SJSA1 (cell line): ENCODE results near the gene PLEKHA1. TPM values are rescaled to one million over a fixed set of nuclear protein-coding genes. Genes with fewer than 3 reads are reported as not detected.

Experiments used
- DNase-seq, 2 experiments: peaks; one replicate each; pipeline ENCODE4 v3.0.0-alpha.2; 2015 to 2020; ENCODE audit warnings: low spot score in 2 of 2, low read depth in 1 of 2
- H3K27ac ChIP-seq: fragments of 250-450 bp; sonication (Bioruptor Pico); 2 replicates; pipeline ENCODE4 v1.5.1; 2020; ENCODE audit warnings: mild to moderate bottlenecking, moderate library complexity
- H3K27me3 ChIP-seq: fragments of 250-450 bp; sonication (Bioruptor Pico); replicated peaks from 2 replicates; pipeline ENCODE4 v1.5.1; 2020; ENCODE audit warnings: mild to moderate bottlenecking, moderate library complexity
- H3K36me3 ChIP-seq: fragments of 250-450 bp; sonication (Bioruptor Pico); 2 replicates; pipeline ENCODE4 v1.5.1; 2020; ENCODE audit warnings: mild to moderate bottlenecking
- H3K4me1 ChIP-seq: fragments of 250-450 bp; sonication (Bioruptor Pico); replicated peaks from 2 replicates; pipeline ENCODE4 v1.6.1; 2021; ENCODE audit warnings: mild to moderate bottlenecking
- H3K4me3 ChIP-seq: fragments of 250-450 bp; sonication (Bioruptor Pico); 2 replicates; pipeline ENCODE4 v1.5.1; 2020; ENCODE audit warnings: mild to moderate bottlenecking
- H3K9me3 ChIP-seq: fragments of 250-450 bp; sonication (Bioruptor Pico); replicated peaks from 2 replicates; pipeline ENCODE4 v1.5.1; 2020; ENCODE audit warnings: mild to moderate bottlenecking
- total RNA-seq: library from RNA; depleted of rRNA; stranded (reverse); fragments of >200 nt; shearing (Covaris generic); gene quantifications from 2 replicates; pipeline ENCODE4 v1.2.3, GENCODE V29; 2014

PLEKHA1 gene
- total RNA-seq, 1 experiment from 2014 or later = 23.5 TPM

DNA sequence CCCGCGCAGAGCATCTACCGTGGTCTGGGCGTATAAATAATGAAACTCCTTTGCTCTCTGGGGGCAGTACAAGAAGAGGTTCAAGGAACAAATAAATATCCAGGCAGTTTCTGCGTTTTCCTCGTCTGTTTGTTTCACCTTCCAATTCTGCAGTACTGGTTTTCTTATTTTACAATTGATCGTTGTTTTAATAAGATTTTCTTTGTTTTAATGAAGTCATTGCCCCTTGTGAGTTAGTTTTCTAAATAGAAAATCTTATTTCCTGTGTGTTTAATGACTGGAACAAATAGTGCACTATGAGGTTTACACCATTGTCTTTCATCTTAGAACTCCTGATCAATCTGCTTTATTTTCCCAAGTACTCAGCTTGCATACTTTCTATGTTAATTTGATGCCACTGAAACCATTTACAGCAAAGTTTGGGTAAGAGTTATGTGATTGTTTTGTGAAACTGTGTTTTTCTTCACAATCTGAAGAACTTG is 1.2 kb downstream of the PLEKHA1 start:
- no peak for DNase-seq
- Histone ChIP-seq H3K36me3 (peaks cover 5% of the 10 kb centered on the region), H3K4me3 (peak overlapping the region; percentile 91), H3K9me3 (no peaks in the 10 kb centered on the region), H3K27ac (no peak overlapping the region), H3K27me3 (no peaks in the 10 kb centered on the region), H3K4me1 (peaks cover 9% of the 10 kb centered on the region)

DNA sequence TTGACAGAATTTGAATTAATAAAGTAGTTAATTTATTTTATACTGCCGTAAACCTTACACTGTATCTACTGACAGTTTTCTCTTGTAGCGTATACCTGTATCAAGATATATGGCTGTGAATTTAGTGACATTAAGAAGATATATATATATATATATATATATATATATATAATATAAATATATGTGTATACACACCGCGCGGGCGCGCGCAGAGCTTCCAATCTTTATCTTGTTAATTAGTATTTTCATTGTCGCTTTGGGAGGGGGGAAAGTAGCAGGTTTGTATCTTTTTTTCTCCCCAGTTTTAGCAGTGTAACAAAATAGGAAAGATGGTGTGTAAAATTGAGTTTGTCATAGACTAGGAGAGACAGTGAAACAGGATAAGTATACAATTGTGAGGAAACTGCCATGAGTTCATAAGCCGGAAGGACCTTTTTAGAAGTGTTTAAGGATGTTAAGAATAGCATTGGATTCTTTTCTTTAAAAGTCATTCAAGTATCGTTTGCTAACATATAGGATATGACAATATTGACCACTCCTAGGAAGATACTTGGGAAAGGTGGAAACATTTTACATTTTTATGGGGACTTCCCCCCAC is 2.0 kb downstream of the PLEKHA1 start:
- Histone ChIP-seq H3K4me3 (no peak overlapping the region), H3K9me3 (no peaks in the 10 kb centered on the region), H3K4me1 (peaks cover 9% of the 10 kb centered on the region), H3K27ac (no peak overlapping the region), H3K36me3 (peaks cover 5% of the 10 kb centered on the region), H3K27me3 (no peaks in the 10 kb centered on the region)
- DNase-seq = no peak

- Histone ChIP-seq H3K4me1 (peaks cover under 1% of the 10 kb centered on the region), H3K27me3 (no peaks in the 10 kb centered on the region), H3K36me3 (peaks cover 5% of the 10 kb centered on the region), H3K9me3 (no peaks in the 10 kb centered on the region), H3K4me3 (no peak overlapping the region), H3K27ac (no peak overlapping the region)
- DNase-seq = no peak
Measured at GRCh38 chr10:122379041-122379440, 4.5 kb downstream of the PLEKHA1 start.

DNA sequence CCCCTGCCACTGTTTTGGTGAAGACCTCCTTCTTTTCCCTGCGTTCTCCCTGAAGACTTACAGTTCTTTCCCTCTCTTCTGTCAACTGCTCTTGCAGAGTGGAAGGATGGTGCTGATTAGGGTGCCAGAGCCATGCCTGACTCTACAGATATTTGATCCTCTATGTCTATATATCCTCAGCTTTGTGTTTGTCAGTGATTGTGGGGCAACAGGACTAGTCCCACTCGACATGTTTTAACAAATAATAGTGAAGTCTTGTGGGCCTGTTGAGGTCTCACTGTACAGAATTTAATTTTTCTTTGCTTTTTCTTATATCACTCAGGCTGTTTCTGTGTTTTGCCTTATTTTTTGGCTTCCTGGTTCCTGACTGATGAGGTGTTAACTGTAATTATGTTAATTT is 5.0 kb downstream of the PLEKHA1 start:
- H3K4me3 ChIP-seq = no peak overlapping the region
- no peaks in the 10 kb centered on the region for H3K9me3 ChIP-seq
- no peaks in the 10 kb centered on the region for H3K27me3 ChIP-seq
- peaks cover 5% of the 10 kb centered on the region for H3K36me3 ChIP-seq
- DNase-seq = no peak
- H3K27ac ChIP-seq = no peak overlapping the region
- no peaks in the 10 kb centered on the region for H3K4me1 ChIP-seq

- no peak overlapping the region for H3K4me3 ChIP-seq
- H3K27ac ChIP-seq = no peak overlapping the region
- DNase-seq = no peak
- H3K9me3 ChIP-seq = no peaks in the 10 kb centered on the region
- no peaks in the 10 kb centered on the region for H3K27me3 ChIP-seq
- H3K4me1 ChIP-seq = 0 out of 2 replicates have a peak, but pooled peaks cover under 1% of the 10 kb centered on the region
- H3K36me3 ChIP-seq = no peaks in the 10 kb centered on the region
Measured at GRCh38 chr10:122380703-122381102, 6.2 kb downstream of the PLEKHA1 start.

DNA sequence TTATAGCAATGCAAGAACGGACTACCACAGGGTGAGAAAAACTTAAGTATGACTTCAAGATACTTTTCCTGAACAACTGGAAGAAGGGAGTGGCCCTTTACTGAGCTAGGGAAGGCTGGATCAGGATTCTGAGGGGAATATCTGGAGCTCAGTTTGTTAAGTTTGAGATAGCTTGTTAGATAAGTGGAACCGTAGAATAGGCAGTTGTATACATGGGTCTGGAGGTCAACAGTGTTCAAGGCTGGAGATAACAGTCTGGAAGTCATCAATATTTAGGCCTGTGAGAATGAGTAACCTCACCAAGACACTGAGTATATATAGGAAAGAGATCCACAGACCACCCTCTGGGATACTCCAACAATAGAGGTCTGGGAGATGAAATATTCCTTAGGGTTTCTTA is 7.2 kb downstream of the PLEKHA1 start:
- H3K27me3 ChIP-seq = no peaks in the 10 kb centered on the region
- 0 out of 2 replicates have a peak, but pooled peaks cover 4% of the 10 kb centered on the region for H3K4me1 ChIP-seq
- H3K27ac ChIP-seq = no peak overlapping the region
- no peak for DNase-seq
- H3K9me3 ChIP-seq = no peaks in the 10 kb centered on the region
- H3K4me3 ChIP-seq = no peak overlapping the region
- no peaks in the 10 kb centered on the region for H3K36me3 ChIP-seq

DNA sequence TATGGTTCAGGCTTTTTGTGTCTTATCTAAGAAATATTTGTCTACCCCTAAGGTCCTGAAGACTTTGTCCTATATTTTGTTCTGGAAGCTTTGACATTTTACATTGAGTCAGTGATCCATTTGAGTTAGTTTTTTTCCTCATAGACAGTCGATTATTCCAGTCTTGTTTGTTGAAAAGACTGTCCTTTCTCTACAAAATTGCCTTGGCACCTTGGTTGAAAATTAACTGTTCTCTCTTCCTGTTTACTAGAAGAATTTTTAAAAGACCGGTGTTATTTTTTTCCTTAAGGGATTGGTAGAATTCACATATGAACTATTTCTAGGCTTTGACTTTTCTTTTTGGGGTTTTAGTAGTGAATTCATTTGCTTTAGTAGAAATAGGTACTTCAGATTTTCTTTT is 12.0 kb downstream of the PLEKHA1 start:
- Histone ChIP-seq H3K27me3 (no peaks in the 10 kb centered on the region), H3K4me1 (0 out of 2 replicates have a peak, but pooled peaks cover 4% of the 10 kb centered on the region), H3K27ac (no peak overlapping the region), H3K36me3 (no peaks in the 10 kb centered on the region), H3K9me3 (no peaks in the 10 kb centered on the region), H3K4me3 (no peak overlapping the region)
- DNase-seq = no peak

GRCh38 chr10:122387572-122387971 is 13.1 kb downstream of the PLEKHA1 start:
- Histone ChIP-seq H3K9me3 (no peaks in the 10 kb centered on the region), H3K4me1 (0 out of 2 replicates have a peak, but pooled peaks cover 4% of the 10 kb centered on the region), H3K4me3 (no peak overlapping the region), H3K36me3 (no peaks in the 10 kb centered on the region), H3K27ac (no peak overlapping the region), H3K27me3 (no peaks in the 10 kb centered on the region)
- no peak for DNase-seq

GRCh38 chr10:122388287-122388997 is 13.9 kb downstream of the PLEKHA1 start:
- Histone ChIP-seq H3K4me3 (no peak overlapping the region), H3K4me1 (0 out of 2 replicates have a peak, but pooled peaks cover 4% of the 10 kb centered on the region), H3K27ac (no peak overlapping the region), H3K36me3 (no peaks in the 10 kb centered on the region; the same call in 1 of the 2 replicates), H3K27me3 (no peaks in the 10 kb centered on the region), H3K9me3 (no peaks in the 10 kb centered on the region)
- no peak for DNase-seq

DNA sequence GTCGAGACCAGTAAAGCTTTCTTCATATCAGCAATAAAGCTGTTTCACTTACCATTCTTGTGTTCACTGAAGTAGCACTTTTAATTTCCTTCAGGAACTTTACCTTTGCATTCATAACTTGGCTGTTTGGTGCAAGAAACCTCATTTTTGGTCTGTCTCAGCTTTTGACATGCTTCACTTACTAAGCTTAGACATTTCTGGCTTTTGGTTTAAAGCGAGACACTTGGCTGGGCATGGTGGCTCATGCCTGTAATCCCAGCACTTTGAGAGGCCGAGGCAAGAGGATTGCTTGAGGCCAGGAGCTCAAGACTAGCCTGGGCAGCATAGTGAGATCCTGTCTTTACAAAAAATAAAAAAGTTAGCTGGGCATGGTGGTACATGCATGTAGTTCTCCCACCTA is 15.8 kb downstream of the PLEKHA1 start:
- H3K27ac ChIP-seq = no peak overlapping the region
- H3K4me1 ChIP-seq = 0 out of 2 replicates have a peak, but pooled peaks cover 4% of the 10 kb centered on the region
- H3K9me3 ChIP-seq = no peaks in the 10 kb centered on the region
- no peak overlapping the region for H3K4me3 ChIP-seq
- no peak for DNase-seq
- peaks cover 7% of the 10 kb centered on the region; the same call in 1 of the 2 replicates for H3K36me3 ChIP-seq
- no peaks in the 10 kb centered on the region for H3K27me3 ChIP-seq

DNA sequence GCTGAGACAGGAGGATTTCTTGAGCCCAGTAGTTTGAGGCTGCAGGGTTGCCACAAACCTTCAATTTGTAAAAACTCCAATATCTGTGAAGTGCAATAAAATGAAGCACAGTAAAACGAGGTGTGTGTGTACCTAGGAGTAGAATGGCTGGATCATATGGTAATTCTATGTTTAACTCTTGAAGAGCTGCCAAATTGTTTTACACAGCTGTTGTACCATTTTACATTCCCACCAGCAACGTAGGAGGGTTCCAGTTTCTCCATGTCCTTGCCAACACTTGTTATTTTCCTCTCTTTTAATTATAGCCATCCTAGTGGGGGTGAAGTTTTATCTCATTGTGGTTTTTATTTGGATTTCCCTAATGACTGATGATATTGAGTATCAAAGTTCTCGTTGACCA is 16.2 kb downstream of the PLEKHA1 start:
- H3K27me3 ChIP-seq = no peaks in the 10 kb centered on the region
- no peaks in the 10 kb centered on the region for H3K9me3 ChIP-seq
- H3K36me3 ChIP-seq = peaks cover 8% of the 10 kb centered on the region; the same call in 1 of the 2 replicates
- no peak for DNase-seq
- 0 out of 2 replicates have a peak, but pooled peaks cover 4% of the 10 kb centered on the region for H3K4me1 ChIP-seq
- no peak overlapping the region for H3K4me3 ChIP-seq
- no peak overlapping the region for H3K27ac ChIP-seq

DNA sequence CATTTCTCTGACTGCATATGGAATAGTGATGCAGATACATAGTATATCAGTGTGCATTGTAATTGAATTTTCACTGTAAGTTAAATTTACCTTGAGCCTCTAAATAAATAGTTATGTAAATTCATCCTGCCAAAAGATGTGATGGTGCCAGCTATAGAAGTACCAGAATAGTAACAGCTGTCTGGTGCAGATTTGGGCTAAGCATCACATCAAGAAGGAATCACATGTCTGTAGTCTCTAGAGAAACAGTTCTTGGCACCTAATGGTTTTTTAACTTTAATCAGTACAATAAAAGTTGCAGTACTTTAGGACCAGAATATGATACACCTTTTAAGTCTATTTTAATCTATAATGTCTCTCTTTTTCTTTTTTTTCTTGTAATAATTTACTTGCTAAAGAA is 17.4 kb downstream of the PLEKHA1 start:
- H3K9me3 ChIP-seq = no peaks in the 10 kb centered on the region
- no peaks in the 10 kb centered on the region for H3K27me3 ChIP-seq
- H3K4me1 ChIP-seq = no peaks in the 10 kb centered on the region
- H3K36me3 ChIP-seq = peaks cover 12% of the 10 kb centered on the region; the same call in 1 of the 2 replicates
- H3K4me3 ChIP-seq = no peak overlapping the region
- no peak for DNase-seq
- no peak overlapping the region for H3K27ac ChIP-seq

GRCh38 chr10:122392835-122393234 is 18.3 kb downstream of the PLEKHA1 start:
- Histone ChIP-seq H3K27ac (no peak overlapping the region), H3K36me3 (peaks cover 12% of the 10 kb centered on the region; the same call in 1 of the 2 replicates), H3K9me3 (no peaks in the 10 kb centered on the region), H3K4me1 (no peaks in the 10 kb centered on the region), H3K4me3 (no peak overlapping the region), H3K27me3 (0 out of 2 replicates have a peak, but pooled peaks cover 4% of the 10 kb centered on the region)
- DNase-seq = no peak

DNA sequence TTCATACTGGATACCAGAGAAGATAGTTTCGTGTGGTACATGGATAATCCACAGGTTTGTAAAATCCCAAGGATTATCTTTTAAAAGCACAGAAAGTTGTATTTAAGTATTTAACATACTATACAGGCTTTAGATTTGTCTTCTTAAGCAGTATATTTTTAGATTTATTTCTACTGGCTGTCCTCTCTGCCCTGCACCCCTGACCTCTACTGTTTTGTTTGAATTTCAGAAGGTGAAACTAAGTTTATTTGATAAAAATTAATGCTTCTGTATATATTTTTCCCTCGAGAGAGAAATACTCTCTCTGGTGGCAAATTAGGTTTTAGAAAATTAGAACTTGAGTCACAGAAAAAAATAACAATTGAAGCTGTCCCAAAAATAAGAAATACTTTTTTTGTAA is 18.8 kb downstream of the PLEKHA1 start:
- no peaks in the 10 kb centered on the region for H3K9me3 ChIP-seq
- no peaks in the 10 kb centered on the region for H3K4me1 ChIP-seq
- no peak overlapping the region for H3K4me3 ChIP-seq
- H3K27ac ChIP-seq = no peak overlapping the region
- no peak for DNase-seq
- H3K27me3 ChIP-seq = 0 out of 2 replicates have a peak, but pooled peaks cover 4% of the 10 kb centered on the region
- peaks cover 12% of the 10 kb centered on the region; the same call in 1 of the 2 replicates for H3K36me3 ChIP-seq
